GM21717 (cell line): Measurements from ENCODE around the gene M1AP.

Source experiments
- ATAC-seq: cut with Tn5 transposase; IDR thresholded peaks from one replicate; pipeline ENCODE4 v1.9.1; 2021; ENCODE audit warnings: mild to moderate bottlenecking, moderate library complexity; ENCODE audit not compliant: unreplicated experiment

M1AP gene

GRCh38 chr2:74528600-74529356, 119.4 kb downstream of the M1AP start:
- ATAC-seq = peak; percentile 14

GRCh38 chr2:74527741-74528140, 120.4 kb downstream of the M1AP start:
- no peak for ATAC-seq

- no peak for ATAC-seq
These were observed 121.4 kb downstream of the M1AP start for GRCh38 chr2:74526649-74527230.

GRCh38 chr2:74525717-74526648, 122.1 kb downstream of the M1AP start, which contains the start of gene DQX1:
DQX1 (minus strand) TSS chr2:74526231; CDS start chr2:74525729, 502 bp downstream.
- ATAC-seq = no peak

DNA sequence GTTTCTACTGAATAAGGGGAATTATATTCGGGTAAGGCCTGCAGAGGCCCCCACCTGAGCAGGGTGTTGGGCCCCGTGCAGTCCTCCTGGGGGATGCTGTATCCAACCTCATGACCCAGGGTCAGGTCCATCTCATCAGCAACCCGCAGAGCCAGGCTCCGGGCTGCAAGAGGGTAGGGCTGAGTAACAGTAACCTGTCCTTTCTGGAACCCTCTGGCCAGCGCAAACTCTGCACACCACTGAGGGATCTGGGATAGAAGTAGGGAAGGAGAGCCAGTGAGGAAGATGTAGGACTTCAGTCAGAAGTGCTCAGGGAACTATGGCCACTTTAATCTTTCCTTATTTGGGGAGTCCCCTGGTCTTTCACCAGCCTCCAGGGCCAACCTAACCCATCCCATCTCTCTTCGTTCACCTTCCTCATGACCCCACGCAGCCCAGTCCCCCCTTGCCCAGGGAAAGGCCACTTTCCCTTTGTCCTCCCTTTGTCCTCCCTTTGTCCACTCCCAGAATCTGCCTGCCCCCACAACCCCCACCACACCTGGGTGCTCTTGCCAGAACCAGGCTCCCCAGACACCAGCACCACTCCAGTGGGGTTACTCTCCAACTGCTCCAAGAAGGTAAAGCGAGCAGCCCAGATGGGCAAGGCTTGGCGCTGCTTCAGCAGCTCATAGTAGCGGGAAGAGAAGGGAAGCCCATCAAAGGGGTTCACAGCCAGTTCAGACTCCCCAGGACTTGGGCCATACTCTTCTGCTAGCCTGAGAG, 123.0 kb downstream of the M1AP start:
- no peak for ATAC-seq

DNA sequence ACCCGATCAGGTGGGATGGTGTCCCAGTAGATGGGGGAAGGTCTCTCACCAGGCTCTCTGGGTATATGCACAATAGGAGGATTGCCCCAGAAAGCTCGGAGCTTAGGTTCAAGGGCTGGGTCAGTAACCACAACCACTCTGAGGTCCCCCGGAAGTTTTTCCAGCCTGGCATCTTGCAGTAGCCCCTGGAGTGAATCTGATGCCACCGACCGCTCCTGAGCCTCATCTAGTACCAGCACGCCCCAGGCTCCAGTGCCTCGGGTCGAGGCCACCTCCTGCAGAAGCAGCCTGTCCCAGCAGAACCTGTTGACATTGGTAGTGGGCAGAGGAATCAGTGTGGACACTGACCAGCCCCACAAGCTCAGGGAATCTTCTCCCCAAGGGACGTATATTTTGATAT, 124.1 kb downstream of the M1AP start:
- no peak for ATAC-seq

DNA sequence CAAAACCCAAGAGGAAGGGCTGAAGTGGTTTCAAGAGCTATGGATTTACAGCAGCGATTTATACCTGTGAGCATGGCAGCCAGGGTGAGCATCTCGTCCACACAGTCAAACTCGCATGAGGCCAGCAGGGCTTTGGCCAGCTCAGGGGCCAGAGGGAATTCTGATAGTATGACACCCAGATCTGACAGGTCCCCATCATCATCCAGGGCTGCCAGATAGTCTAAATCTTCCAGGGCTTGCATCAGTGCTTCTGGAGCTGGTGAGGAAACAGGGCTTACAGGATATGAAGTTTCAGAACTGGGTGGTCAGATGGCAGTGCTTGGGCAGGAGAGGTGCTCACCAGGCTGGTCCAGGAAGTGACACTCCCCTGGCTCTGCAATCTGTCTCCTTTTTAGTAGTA, 125.6 kb downstream of the M1AP start:
- no peak for ATAC-seq

DNA sequence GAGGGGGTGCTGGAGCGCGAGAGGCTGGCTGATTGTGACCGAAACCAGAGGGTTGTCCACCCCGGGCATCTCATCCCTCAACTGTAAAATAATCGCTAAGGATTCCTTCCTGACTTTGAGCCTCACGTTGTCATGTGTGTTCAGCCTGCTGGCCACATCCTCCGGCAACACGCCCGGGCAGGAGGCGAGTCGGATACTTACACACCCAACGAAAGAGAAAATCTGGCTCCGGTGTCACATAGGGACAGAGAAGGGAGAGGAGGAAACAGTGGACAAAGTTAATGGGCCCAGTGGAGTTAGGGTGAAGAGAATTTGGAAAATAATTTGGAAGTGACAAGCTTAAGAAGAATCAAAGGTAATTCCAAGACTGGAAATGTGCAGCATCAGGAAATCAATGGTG, 131.5 kb downstream of the M1AP start:
- no peak for ATAC-seq

- no peak for ATAC-seq
These were observed 132.0 kb downstream of the M1AP start for GRCh38 chr2:74515981-74516633.

DNA sequence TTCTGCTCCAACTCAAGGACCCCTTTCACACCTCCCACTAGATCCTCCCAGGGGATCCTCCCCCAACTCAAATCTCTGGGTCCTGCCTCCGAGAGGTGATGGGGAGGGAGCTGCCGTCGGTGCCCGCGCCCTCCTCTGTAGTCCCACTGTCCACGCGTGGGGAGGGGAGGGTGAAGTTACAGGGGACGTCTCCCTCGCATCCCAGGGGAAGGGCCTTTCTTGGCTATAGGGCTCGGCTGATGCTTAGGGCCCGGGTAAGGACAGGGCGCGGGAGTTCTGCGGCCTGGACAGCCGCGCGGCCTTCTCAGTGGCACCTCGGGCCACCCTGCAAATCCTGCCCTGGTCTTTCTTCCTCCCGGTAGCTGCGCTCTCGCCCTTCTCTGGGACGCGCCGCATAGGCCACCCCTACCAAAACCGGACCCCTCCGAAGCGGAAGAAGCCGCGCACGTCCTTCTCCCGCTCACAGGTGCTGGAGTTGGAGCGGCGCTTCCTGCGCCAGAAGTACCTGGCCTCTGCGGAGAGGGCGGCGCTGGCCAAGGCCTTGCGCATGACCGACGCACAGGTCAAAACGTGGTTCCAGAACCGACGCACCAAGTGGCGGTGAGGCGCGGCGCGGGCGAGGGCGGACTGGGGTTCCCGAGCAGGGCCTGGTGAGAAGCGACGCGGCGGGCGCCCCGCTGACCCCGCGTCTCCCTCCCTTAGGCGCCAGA, 132.7 kb downstream of the M1AP start:
- no peak for ATAC-seq

GRCh38 chr2:74514368-74515270, 133.5 kb downstream of the M1AP start, which contains the start of gene TLX2:
TLX2 (plus strand) TSS chr2:74514450; CDS start chr2:74514807, 357 bp downstream.
- no peak for ATAC-seq

GRCh38 chr2:74513605-74514367, 134.3 kb downstream of the M1AP start:
- ATAC-seq = no peak

- ATAC-seq = no peak
These were observed 135.2 kb downstream of the M1AP start for GRCh38 chr2:74512744-74513604.

- no peak for ATAC-seq
These were observed 136.8 kb downstream of the M1AP start for GRCh38 chr2:74511104-74511989.

- no peak for ATAC-seq
These were observed 137.9 kb downstream of the M1AP start for GRCh38 chr2:74510272-74510671.
